ENCODE measurements around the gene FAM50A.
A peak's percentile ranks its signal among the peaks of the same experiment; 100 is the strongest.

Gene FAM50A

DNA sequence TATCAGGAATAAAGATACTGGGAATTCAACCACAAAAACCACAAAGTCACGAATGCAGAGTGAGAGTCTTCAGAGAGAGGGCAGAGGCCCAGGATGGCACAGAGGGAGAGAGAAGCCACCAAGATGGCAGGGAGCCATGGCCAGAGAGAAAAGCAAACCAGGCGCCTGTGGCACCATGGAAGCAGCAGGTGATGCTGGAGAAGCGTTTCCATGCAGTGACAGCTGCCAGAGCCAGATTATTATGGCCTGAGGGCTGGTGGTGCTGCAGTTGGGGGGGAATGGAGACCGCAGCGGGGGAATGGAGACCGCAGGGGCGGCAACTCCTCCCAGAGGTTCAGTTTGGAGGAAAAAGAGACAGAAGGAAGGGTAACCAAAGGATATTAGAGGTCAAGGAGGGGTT is 26.8 kb upstream of the FAM50A start:
- peak; percentile 48 to 72 for DNase-seq

- no peak for DNase-seq
Measured at GRCh38 chrX:154419189-154419588, 24.8 kb upstream of the FAM50A start.

GRCh38 chrX:154419688-154420401 is 24.1 kb upstream of the FAM50A start:
- peak; percentile 12 to 55 for DNase-seq

DNA sequence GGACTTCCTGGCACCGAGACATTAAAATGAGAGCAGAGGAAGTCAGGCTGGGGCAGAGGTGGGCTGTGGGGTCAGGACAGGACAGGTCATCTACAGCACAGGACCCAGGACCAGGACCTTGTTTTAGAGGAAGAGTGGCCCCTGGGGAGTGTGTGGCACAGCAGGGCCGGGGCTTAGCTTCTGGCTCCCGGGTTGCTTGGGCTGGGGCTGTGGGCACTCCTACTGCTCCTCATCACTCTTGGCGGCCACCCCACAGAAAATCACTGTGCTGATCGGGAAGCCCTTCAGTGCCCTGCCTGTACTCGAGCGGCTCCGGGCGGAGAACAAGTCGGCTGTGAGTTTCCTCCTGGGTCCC is 23.6 kb upstream of the FAM50A start:
- DNase-seq = no peak

DNA sequence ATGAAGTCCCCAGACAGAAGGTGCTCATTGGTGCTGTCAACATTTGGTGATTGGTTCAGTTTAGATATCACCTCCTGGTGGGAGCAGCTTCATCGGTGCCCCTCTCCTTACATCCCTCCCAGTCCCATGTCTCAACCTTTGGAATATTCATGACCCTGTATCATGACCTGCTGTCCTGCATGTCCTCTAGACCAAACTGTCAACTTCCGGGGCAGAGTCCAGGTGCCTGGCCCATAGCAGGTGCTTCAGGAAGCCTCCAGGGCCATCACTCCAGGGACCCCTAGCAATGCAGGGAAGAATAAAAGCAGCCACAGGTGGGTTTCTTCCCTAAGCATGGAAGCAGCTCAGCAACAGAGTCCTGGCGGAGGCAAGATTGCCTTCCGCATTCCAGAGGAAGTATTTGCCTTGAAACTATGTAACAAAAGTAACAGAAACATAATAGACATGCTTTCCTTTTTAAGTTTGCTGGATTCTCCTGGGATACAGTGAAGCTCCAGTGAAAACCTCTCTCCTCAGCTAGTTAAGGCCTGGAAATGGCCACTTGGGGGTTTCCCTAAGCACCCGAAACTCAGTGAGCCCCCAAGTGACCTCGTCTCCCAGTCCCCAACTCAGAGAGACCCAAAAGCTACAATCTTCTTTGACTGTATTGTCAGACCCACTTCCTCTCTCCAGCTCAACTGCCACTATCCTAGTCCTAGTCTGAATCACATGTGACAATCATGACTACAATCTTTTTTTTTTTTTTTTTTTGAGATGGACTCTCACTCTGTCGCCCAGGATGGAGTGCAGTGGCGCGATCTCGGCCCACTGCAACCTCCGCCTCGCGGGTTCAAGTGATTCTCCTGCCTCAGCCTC is 16.8 kb upstream of the FAM50A start:
- DNase-seq = no peak

GRCh38 chrX:154428176-154429171 is 15.5 kb upstream of the FAM50A start, which contains the start of gene ATP6AP1:
ATP6AP1 (plus strand) TSS chrX:154428677; CDS start chrX:154428693, 16 bp downstream.
- DNase-seq = peak; percentile 70 to 86

DNA sequence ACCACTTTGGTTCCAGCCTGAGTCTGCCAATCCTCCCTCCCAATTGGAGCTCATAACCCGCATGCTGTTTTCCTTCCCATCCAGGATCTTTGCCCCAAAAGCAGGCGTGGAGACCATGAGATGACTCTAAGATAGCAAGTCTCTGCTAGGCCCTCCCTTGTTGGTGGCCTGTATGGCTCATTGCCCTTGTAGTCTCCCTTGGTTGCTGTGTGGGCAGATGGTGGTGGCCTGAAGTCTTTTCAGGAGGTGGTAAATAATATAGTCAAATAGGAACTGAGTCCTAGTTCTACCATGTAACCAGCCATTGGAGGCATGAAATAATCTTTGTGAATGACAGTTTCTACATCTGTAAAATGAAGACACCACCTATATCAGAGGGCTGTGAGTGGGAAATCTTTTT is 14.2 kb upstream of the FAM50A start:
- DNase-seq = no peak

GRCh38 chrX:154430479-154430878 is 13.5 kb upstream of the FAM50A start:
- no peak for DNase-seq

- no peak for DNase-seq
Measured at GRCh38 chrX:154430916-154431315, 13.0 kb upstream of the FAM50A start.

DNA sequence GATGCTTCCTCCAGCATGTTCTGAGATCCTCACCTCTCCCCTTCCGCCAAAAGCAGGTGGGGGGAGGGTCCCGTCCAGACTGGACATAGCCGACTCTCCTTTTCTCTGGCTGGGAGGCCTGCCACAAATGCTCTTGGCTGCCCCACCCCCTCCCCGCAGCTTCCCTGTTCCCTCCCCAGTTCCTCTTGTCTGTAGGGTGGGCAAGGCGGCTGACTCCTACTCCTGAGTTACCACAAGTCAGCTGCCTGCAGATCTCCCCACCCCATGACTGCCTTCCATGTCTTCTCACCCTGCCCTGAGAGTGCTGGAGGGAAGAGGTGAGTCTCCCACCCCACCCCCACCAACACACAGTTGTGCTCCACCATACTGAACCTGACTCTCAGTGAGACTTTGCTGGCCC is 12.6 kb upstream of the FAM50A start:
- no peak for DNase-seq

DNA sequence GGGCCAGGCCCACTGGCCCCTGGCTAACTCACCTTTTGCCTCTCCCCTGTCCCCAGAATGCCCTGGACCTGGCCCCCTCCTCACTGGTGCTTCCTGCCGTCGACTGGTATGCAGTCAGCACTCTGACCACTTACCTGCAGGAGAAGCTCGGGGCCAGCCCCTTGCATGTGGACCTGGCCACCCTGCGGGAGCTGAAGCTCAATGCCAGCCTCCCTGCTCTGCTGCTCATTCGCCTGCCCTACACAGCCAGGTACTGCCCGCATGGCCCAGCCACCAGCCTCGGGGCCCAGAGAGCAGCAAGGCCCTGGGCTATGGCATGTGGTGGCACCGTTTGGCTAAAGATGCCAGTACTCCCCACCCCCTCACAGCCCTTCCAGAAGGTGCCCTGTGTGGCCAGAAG is 11.7 kb upstream of the FAM50A start:
- DNase-seq = no peak

GRCh38 chrX:154433605-154434004 is 10.3 kb upstream of the FAM50A start:
- DNase-seq = no peak

DNA sequence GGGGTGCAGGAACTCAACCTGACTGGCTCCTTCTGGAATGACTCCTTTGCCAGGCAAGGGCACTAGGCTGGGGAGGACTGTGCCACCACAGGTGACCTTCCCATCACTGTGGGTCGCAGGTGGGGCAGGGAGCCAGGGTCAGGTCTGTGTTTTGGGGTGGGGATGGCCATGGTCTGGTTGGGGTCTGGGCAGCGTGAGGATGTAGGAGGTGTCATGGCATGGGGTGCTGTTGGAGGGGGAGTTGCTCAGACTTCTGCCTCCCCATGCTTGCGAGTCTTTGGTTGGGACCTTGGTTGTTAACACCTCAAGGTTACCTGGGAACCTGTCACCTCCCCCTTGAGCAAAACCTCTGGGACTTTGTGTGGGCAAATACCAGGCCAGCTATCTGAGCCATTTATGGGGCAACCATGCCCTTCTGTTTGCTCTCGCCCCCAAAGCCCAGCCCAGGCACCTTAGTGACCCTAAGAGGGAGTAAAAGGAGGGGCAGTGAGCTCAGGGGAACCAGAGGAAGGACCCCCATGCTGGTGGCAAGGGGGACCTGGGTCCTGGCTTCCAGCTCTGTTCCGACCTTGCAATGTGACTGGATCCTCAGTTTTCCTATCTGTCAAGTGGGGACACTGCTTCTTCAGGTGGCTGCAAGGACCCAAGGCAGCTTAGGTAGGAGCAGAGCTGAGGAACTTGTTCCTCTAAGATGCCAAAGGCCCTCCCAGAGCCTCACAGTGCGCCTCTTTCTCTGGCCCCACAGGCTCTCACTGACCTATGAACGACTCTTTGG is 9.4 kb upstream of the FAM50A start:
- no peak for DNase-seq

GRCh38 chrX:154435171-154435733 is 8.7 kb upstream of the FAM50A start:
- DNase-seq = no peak

DNA sequence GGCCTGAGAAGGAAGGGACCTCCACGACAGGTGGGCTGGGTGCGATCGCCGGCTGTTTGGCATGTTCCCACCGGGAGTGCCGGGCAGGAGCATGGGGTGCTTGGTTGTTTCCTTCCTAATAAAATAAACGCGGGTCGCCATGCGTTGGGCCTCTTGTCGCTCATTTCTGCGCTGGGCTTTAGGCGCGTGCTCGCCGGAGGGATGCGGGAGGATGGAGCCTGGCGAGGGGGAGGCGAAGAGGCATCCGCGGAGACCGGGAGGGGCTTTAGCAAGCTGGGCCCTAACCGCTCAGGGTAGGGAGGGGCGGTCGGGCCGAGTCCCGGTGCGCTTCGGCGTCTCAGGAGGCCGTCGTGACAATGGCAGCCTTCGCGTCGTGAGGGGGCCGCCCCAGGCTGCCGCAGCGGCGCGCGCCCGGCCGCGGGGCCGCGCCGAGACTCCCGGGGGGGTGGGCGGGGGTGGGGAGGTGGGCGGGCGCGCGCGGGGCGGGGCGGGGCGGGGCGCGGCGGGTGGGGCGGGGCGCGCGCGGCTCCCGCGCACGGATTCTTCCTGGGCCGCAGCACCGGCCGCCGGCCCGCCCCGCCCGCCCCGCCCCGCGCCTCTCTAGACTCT is 7.5 kb upstream of the FAM50A start:
- peak; percentile 22 to 25 for DNase-seq

DNA sequence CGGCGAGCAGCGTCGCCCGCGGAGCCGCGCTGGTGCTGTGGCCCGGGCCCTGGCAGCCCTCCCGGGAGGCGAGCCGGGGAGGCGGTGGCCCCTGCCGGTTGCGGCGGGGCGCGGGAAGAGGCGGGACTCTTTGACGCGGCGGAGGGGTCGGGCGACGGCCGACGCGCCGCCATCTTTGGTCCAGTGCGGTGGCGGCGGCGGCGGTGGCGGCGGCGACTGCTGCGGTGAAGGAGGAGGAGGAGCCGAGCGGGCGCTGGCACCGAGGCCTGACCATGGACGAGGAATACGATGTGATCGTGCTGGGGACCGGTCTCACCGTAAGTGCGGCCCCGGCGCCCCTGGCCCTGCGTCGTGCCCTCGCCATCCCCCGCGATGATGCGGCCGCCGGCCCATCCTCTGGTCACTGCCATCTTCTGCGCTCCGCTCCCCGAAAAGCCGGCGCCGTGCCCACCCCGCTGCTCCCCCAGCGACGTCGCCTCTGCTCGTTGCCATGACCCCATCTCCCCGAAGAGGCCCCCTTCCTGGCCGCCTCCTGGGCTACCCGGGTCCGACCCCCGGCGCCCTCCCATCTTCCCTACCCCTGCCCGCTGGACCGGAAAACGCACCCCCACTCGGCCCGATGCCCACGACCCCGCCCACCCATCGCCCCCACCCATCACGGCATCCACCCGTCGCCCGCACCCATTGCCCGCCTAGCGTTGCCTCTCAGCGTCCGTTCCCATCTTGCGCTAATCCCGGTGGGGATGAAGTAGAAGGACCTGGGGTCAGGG is 6.8 kb upstream of the FAM50A start, which contains the start of gene GDI1:
Gene GDI1 (plus strand): TSS at position 172 of the 770 bp plus-strand sequence. CDS start 101 bp downstream, at position 273.
- DNase-seq = peak in 1 of 2 experiments; percentile 20

GRCh38 chrX:154437971-154438893 is 5.7 kb upstream of the FAM50A start:
- no peak for DNase-seq

DNA sequence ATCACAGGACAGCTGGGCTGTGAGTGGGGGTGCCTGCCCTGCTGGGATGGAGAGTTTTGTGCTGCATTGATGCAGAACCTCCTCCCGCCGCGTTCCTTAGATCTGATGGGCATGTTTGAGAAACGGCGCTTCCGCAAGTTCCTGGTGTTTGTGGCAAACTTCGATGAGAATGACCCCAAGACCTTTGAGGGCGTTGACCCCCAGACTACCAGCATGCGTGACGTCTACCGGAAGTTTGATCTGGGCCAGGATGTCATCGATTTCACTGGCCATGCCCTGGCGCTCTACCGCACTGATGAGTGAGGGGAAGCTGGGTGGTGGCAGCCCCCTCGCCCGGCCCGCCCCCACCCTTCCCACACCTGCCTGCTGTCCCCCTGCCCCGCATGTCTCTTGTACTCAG is 4.1 kb upstream of the FAM50A start:
- DNase-seq = no peak
